Measurements from ENCODE around the gene CACNA1C.
A peak's percentile ranks its signal among the peaks of the same experiment; 100 is the strongest.

GRCh38 chr12:2057041-2057794 lies 4.4 kb downstream of the CACNA1C start:
- peak; percentile 96 for TF ChIP-seq CTCF (conservative IDR thresholded peaks at IDR 0.05; ENCODE audit: low read depth, low read length)
- no peak for TF ChIP-seq EZH2 (IDR thresholded peaks at IDR 0.05; ENCODE audit: borderline replicate concordance, low read depth, low read length, poor library complexity, severe bottlenecking)

Measured in A673 (cell line).